Neuronal stem cell (in vitro differentiated cells): ENCODE data around the gene PKD2L2.
"Not testable (repeated sequence)": the region's sequence is repeated elsewhere in the genome, so short reads cannot be mapped to it uniquely, and the experiment has no call there.

Source experiments
- DNase-seq: peaks from one replicate; pipeline ENCODE4 v3.0.0-alpha.2; 2013; ENCODE audit warnings: low spot score
- H2AFZ ChIP-seq: one replicate; pipeline ENCODE4 v1.6.1; 2013; ENCODE audit warnings: mild to moderate bottlenecking, low read length, inconsistent platforms
- H2AK5ac ChIP-seq: 2 replicates; pipeline ENCODE4 v1.6.1; 2013; ENCODE audit warnings: low read depth, mild to moderate bottlenecking, inconsistent platforms, low read length, moderate library complexity, mixed read lengths
- H2BK120ac ChIP-seq: 2 replicates; pipeline ENCODE4 v1.6.1; 2013; ENCODE audit warnings: low read depth, mild to moderate bottlenecking, inconsistent platforms, low read length, moderate library complexity, mixed read lengths
- H2BK12ac ChIP-seq: one replicate; pipeline ENCODE4 v1.6.1; 2013; ENCODE audit warnings: low read length, inconsistent platforms
- H2BK15ac ChIP-seq: 2 replicates; pipeline ENCODE4 v1.6.1; 2013; ENCODE audit warnings: mild to moderate bottlenecking, low read length, inconsistent platforms, mixed read lengths
- H2BK5ac ChIP-seq: one replicate; pipeline ENCODE4 v1.6.1; 2013; ENCODE audit warnings: inconsistent platforms, mild to moderate bottlenecking, low read length, moderate library complexity
- H3K14ac ChIP-seq: one replicate; pipeline ENCODE4 v1.6.1; 2013; ENCODE audit warnings: low read length, inconsistent platforms
- H3K18ac ChIP-seq: 2 replicates; pipeline ENCODE4 v1.6.1; 2013; ENCODE audit warnings: low read length, inconsistent platforms
- H3K23ac ChIP-seq: 2 replicates; pipeline ENCODE4 v1.6.1; 2013; ENCODE audit warnings: low read depth, mild to moderate bottlenecking, mixed read lengths, low read length, inconsistent platforms; ENCODE audit not compliant: poor library complexity
- H3K27ac ChIP-seq: replicated peaks from 3 replicates; pipeline ENCODE4 v1.5.1; 2013; ENCODE audit warnings: low read length, inconsistent platforms
- H3K27me3 ChIP-seq, 3 experiments: 2 replicates each; pipeline ENCODE4 v1.6.1; 2013; ENCODE audit warnings: low read length in 3 of 3, mild to moderate bottlenecking in 2 of 3, inconsistent platforms in 1 of 3, low read depth in 1 of 3, mixed read lengths in 1 of 3, moderate library complexity in 1 of 3; ENCODE audit not compliant: control insufficient read depth in 3 of 3, insufficient read depth in 3 of 3
- H3K36me3 ChIP-seq, 2 donors: replicated peaks in 1 of 2; 2 replicates each; pipeline ENCODE4 v1.6.1; 2013; ENCODE audit warnings: low read length in 2 of 2; ENCODE audit not compliant: control insufficient read depth in 2 of 2, insufficient read depth in 2 of 2
- H3K4ac ChIP-seq: 2 replicates; pipeline ENCODE4 v1.6.1; 2013; ENCODE audit warnings: inconsistent platforms, mild to moderate bottlenecking, low read length, moderate library complexity
- H3K4me1 ChIP-seq, 2 donors: 1 replicate in 1 of 2; 2 replicates in 1 of 2; pipeline ENCODE4 v1.6.1; 2013; ENCODE audit warnings: low read length in 2 of 2, low read depth in 1 of 2; ENCODE audit not compliant: control insufficient read depth in 2 of 2, insufficient read depth in 1 of 2
- H3K4me2 ChIP-seq: one replicate; pipeline ENCODE4 v1.6.1; 2013; ENCODE audit warnings: mild to moderate bottlenecking, low read length, inconsistent platforms; ENCODE audit not compliant: insufficient read depth, poor library complexity, severe bottlenecking
- H3K4me3 ChIP-seq, 2 donors: 2 replicates each; pipeline ENCODE4 v1.5.1; 2013; ENCODE audit warnings: low read length in 2 of 2, mild to moderate bottlenecking in 2 of 2, inconsistent platforms in 1 of 2, moderate library complexity in 1 of 2
- H3K79me1 ChIP-seq: one replicate; pipeline ENCODE4 v1.6.1; 2013; ENCODE audit warnings: low read depth, mild to moderate bottlenecking, inconsistent platforms, low read length, moderate library complexity
- H3K9ac ChIP-seq: one replicate; pipeline ENCODE4 v1.6.1; 2013; ENCODE audit warnings: mild to moderate bottlenecking, low read depth, low read length, inconsistent platforms; ENCODE audit not compliant: poor library complexity
- H3K9me3 ChIP-seq, 2 donors: replicated peaks in 1 of 2; 2 replicates each; pipeline versions ENCODE3 to v1.6.1; 2013; ENCODE audit warnings: low read length in 2 of 2, mild to moderate bottlenecking in 2 of 2, inconsistent platforms in 1 of 2, low read depth in 1 of 2, mixed read lengths in 1 of 2, moderate library complexity in 1 of 2; ENCODE audit not compliant: control insufficient read depth in 2 of 2, insufficient read depth in 1 of 2
- H4K8ac ChIP-seq: one replicate; pipeline ENCODE4 v1.6.1; 2013; ENCODE audit warnings: low read depth, mild to moderate bottlenecking, inconsistent platforms, low read length, moderate library complexity
- H4K91ac ChIP-seq: one replicate; pipeline ENCODE4 v1.6.1; 2013; ENCODE audit warnings: low read length, low read depth, mild to moderate bottlenecking, inconsistent platforms; ENCODE audit not compliant: poor library complexity
- WGBS, 2 donors: extraction: QIAGEN DNeasy Blood & Tissue Kit; methylation state at CpG; one replicate each; pipeline ENCODE4 v1.1.7; 2013; ENCODE audit warnings: missing lambda C conversion rate in 2 of 2, mixed read lengths in 1 of 2; ENCODE audit not compliant: insufficient read length in 2 of 2, insufficient replicate concordance in 1 of 2; ENCODE audit errors: extremely low coverage in 2 of 2; 5-methylcytosine and 5-hydroxymethylcytosine counted together

PKD2L2 gene

DNA sequence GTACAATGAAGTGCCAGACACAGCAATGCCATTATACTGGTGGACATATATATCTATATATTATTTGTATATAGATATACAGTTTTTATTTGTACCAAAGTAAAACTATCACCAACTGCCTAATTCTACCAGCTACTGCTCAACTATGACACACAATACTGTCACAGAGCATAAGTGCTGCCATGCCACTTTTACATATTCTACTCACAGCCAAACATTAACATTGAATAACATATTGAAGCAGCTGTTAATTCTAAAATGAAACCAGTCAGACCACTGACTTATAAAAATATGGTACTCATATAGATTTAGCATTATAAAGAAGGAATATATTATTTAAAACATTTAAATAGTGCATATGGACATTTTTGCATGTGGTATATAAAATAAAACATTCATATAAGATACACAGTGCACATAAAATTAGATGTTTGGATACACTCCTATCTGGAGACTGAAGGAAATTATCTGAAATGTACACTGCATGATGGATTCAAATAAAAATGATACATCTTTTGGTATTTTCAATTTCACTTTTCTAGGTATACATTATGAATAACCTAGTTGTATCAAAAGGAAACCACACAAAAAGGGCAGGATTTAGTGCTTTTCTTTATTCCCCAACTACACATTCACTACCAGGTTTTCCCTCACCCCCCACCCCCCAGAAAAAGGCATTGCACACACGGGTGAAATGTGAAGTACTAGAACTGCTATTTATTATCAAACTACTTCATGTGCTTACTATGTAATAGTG is 48.9 kb downstream of the PKD2L2 start:
- Histone ChIP-seq H3K9me3 (no peaks in the 10 kb centered on the region), H3K23ac (no peak overlapping the region), H3K79me1 (no peaks in the 10 kb centered on the region), H2BK5ac (no peak overlapping the region), H3K14ac (no peak overlapping the region), H2AFZ (no peak overlapping the region), H2BK12ac (no peak overlapping the region), H3K18ac (no peak overlapping the region), H3K36me3 (peaks cover 17 to 65% of the 10 kb centered on the region in 2 donors), H3K4me3 (no peak overlapping the region), H3K27me3 (no peaks in the 10 kb centered on the region), H3K4me2 (no peak overlapping the region), H3K9ac (no peak overlapping the region), H3K4ac (no peak overlapping the region), H2BK120ac (no peak overlapping the region), H3K27ac (no peak overlapping the region), H4K91ac (no peak overlapping the region), H2BK15ac (no peak overlapping the region), H3K4me1 (no peaks in the 10 kb centered on the region), H4K8ac (no peak overlapping the region), H2AK5ac (no peak overlapping the region)
- no CpG with 5 or more reads among the region's 1 CpG for WGBS, 2 donors
- no peak for DNase-seq

- Histone ChIP-seq H3K9ac (no peak overlapping the region), H3K14ac (no peak overlapping the region), H3K36me3 (peaks cover 17 to 71% of the 10 kb centered on the region in 2 donors), H3K23ac (no peak overlapping the region), H2BK15ac (no peak overlapping the region), H4K91ac (no peak overlapping the region), H2BK12ac (no peak overlapping the region), H3K79me1 (no peaks in the 10 kb centered on the region), H2BK5ac (no peak overlapping the region), H3K18ac (no peak overlapping the region), H3K27ac (no peak overlapping the region), H3K4me2 (no peak overlapping the region), H3K4ac (no peak overlapping the region), H3K4me1 (no peaks in the 10 kb centered on the region), H2AK5ac (no peak overlapping the region), H4K8ac (no peak overlapping the region), H2BK120ac (no peak overlapping the region), H3K4me3 (no peak overlapping the region), H3K9me3 (no peaks in the 10 kb centered on the region), H2AFZ (no peak overlapping the region), H3K27me3 (no peaks in the 10 kb centered on the region)
- WGBS, 2 donors, result no CpG with 5 or more reads among the region's 1 CpG
- no peak for DNase-seq
These were observed 49.5 kb downstream of the PKD2L2 start for GRCh38 chr5:137938751-137939143.

GRCh38 chr5:137939331-137939730 is 50.1 kb downstream of the PKD2L2 start:
- DNase-seq, result no peak
- H3K4me3 ChIP-seq, result no peak overlapping the region
- no peak overlapping the region for H2AFZ ChIP-seq
- H3K14ac ChIP-seq, result no peak overlapping the region
- H3K4me2 ChIP-seq, result no peak overlapping the region
- H2AK5ac ChIP-seq, result no peak overlapping the region
- H3K4me1 ChIP-seq, result no peaks in the 10 kb centered on the region
- no peak overlapping the region for H3K23ac ChIP-seq
- WGBS, 2 donors, result no CpG with 5 or more reads among the region's 7 CpGs
- H4K8ac ChIP-seq, result no peak overlapping the region
- no peak overlapping the region for H3K27ac ChIP-seq
- no peak overlapping the region for H3K18ac ChIP-seq
- H2BK12ac ChIP-seq, result no peak overlapping the region
- no peak overlapping the region for H2BK120ac ChIP-seq
- H3K79me1 ChIP-seq, result no peaks in the 10 kb centered on the region
- H2BK5ac ChIP-seq, result no peak overlapping the region
- H2BK15ac ChIP-seq, result no peak overlapping the region
- no peak overlapping the region for H4K91ac ChIP-seq
- peaks cover 21 to 77% of the 10 kb centered on the region in 2 donors for H3K36me3 ChIP-seq
- no peaks in the 10 kb centered on the region for H3K9me3 ChIP-seq
- H3K27me3 ChIP-seq, result no peaks in the 10 kb centered on the region
- H3K9ac ChIP-seq, result no peak overlapping the region
- H3K4ac ChIP-seq, result no peak overlapping the region

GRCh38 chr5:137944280-137944679 is 55.0 kb downstream of the PKD2L2 start:
- H2AK5ac ChIP-seq, H2BK120ac ChIP-seq, H2BK5ac ChIP-seq, H3K27ac ChIP-seq, H3K14ac ChIP-seq, H2BK12ac ChIP-seq, DNase-seq, H4K91ac ChIP-seq, H3K23ac ChIP-seq, H2BK15ac ChIP-seq, H3K79me1 ChIP-seq, H4K8ac ChIP-seq, H3K18ac ChIP-seq, H3K4me1 ChIP-seq, H3K9me3 ChIP-seq, H3K27me3 ChIP-seq, H3K4me3 ChIP-seq, H3K4me2 ChIP-seq, H3K9ac ChIP-seq, H2AFZ ChIP-seq, H3K4ac ChIP-seq: not testable (repeated sequence)
- no CpG with 5 or more reads among the region's 4 CpGs for WGBS, 2 donors
- peaks cover 22 to 99% of the 10 kb centered on the region in 2 donors for H3K36me3 ChIP-seq
